Panc1 (cell line): ENCODE results near the gene ADSS2.

Experiments
- CTCF ChIP-seq: fragments of 450-650 bp; IDR thresholded peaks from 2 replicates; pipeline ENCODE4 v1.5.1; 2017; ENCODE audit warnings: mild to moderate bottlenecking
- SIN3A ChIP-seq: IDR thresholded peaks from 2 replicates; pipeline ENCODE4 v1.6.1; 2012; ENCODE audit warnings: low read depth, mild to moderate bottlenecking, low read length, moderate library complexity, borderline replicate concordance; ENCODE audit not compliant: insufficient read depth

- no peak for TF ChIP-seq CTCF
- TF ChIP-seq SIN3A, result no peak
These were observed 84.2 kb downstream of the ADSS2 start for GRCh38 chr1:244367399-244368114.
